Hematopoietic multipotent progenitor cell treated with erythropoietin and hydrocortisone succinate and interleukin-3 and kit ligand, for 4 days (in vitro differentiated cells): Measurements from ENCODE around the gene RSBN1L.
A peak's percentile ranks its signal among the peaks of the same experiment; 100 is the strongest.
"Not testable (repeated sequence)": the region's sequence is repeated elsewhere in the genome, so short reads cannot be mapped to it uniquely, and the experiment has no call there.

ENCODE experiments used
- DNase-seq: peaks from one replicate; pipeline ENCODE4 v3.0.0-alpha.2; 2015

RSBN1L gene

DNA sequence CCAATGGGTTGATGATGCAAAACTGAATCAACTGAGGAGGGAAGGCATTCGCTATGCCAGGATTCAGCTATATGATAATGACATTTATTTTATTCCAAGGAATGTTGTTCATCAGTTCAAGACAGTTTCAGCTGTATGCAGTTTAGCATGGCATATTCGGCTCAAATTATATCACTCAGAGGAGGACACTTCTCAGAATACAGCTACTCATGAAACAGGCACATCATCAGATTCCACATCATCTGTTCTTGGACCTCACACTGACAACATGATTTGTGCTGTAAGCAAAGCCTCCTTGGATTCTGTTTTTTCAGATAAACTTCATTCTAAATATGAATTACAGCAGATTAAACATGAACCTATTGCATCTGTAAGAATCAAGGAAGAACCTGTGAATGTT lies 82.3 kb downstream of the RSBN1L start:
- DNase-seq: no peak

- DNase-seq: no peak
Measured at GRCh38 chr7:77782383-77782782, 86.1 kb downstream of the RSBN1L start.

DNA sequence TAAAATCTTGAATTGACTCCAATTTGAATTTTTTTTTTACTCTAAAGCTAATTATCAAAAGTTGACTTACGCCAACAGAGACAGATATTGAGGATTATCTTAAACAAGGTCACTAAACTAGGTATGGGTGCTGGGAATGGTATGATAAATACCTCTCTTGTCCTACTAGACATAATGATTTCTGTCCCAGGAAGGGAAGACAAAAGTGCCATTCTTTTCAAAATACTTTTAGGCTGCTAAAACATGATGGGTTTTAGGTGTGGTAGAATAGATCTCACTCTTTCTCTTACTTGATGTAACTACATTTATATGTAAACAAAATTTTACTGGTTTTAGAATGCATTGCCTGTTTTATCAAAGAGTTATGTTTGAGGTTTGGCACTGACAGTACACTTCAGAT lies 86.9 kb downstream of the RSBN1L start:
- DNase-seq: peak; percentile 27

- DNase-seq: no peak
Measured at GRCh38 chr7:77783545-77783944, 87.3 kb downstream of the RSBN1L start.

DNA sequence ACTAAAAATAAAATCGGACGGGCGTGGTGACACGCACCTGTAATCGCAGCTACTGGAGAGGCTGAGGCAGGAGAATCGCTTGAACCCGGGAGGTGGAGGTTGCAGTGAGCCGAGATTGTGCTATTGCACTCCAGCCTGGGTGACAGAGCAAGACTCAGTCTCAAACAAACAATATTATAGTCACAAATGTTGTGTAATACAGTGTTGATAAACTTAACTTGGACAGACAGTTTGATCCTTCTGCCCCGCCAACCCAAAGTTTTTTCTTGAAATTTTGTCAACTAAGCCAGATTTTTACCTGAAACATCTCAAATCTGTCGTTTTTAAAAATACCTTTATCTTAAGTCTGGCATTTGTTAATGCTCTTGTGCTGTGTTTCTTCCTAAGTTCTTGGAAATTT lies 88.2 kb downstream of the RSBN1L start:
- not testable (repeated sequence) for DNase-seq

GRCh38 chr7:77786018-77786417 lies 89.8 kb downstream of the RSBN1L start:
- no peak for DNase-seq

GRCh38 chr7:77786741-77787140 lies 90.5 kb downstream of the RSBN1L start:
- DNase-seq: no peak

DNA sequence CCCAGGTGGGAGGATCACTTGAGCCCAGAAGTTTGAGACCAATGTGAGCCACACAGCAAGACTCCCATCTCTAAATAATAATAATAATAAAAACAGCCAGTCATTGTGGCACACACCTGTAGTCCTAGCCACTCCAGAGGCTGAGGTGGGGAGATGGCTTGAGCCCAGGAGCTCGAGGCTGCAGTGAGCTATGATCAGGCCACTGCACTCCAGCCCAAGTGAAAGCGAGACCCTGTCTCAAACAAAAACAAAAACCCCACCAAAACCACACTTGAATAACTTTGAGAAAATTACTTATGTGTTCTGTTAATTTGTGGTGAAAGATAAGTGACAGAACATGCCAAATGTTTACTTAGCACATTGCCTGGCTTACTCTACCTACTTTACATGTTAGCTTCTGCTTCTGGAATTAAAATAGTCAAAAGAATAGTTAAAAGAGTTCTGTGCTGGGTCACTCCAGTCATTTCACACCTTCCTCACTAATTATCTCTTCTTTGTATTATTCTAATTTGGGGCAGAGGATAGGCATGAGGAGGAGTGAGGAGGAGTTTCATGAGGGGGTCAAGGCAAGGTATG lies 92.2 kb downstream of the RSBN1L start:
- no peak for DNase-seq

GRCh38 chr7:77791336-77791735 lies 95.1 kb downstream of the RSBN1L start:
- no peak for DNase-seq

- DNase-seq: no peak
Measured at GRCh38 chr7:77791956-77792355, 95.7 kb downstream of the RSBN1L start.

- DNase-seq: no peak
Measured at GRCh38 chr7:77794000-77794399, 97.7 kb downstream of the RSBN1L start.

GRCh38 chr7:77796109-77796508 lies 99.8 kb downstream of the RSBN1L start:
- no peak for DNase-seq

GRCh38 chr7:77796960-77797359 lies 100.7 kb downstream of the RSBN1L start:
- no peak for DNase-seq

GRCh38 chr7:77797734-77798393 lies 101.6 kb downstream of the RSBN1L start:
- DNase-seq: no peak

DNA sequence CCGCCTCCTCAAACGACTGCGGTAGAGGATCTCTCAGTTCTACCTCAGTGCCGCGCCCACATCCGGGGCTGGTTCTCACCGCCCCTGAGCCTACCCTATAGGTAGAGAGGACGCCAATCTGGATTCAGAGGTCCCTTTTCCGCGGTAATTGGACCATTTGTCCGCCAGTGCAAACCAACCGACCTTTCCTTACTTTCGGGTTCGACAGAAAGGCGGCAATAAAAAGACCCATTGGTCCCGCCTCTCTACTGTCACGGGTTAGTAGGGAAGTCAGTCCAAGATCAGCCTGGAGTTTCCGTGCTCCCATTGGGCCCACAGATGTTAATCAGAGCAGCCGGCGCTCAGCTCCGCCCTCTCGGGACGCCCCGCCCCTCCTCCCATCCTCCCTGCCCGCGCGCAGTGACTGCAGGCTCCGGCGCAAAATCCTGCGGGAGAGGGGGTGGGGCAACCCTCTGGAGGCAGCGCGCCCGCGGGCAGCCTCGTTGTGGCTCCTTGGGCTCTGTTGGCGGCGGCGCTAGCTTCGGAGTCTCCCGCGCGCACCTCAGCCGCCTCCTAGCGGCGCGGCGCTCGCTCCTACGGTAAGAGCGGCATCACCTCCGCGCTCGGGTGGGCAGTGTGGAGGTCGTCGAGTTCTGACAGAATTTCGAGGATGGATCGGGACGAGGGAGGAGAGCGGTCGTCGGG lies 102.3 kb downstream of the RSBN1L start, which contains the start of the genes PHTF2 and TMEM60:
Gene PHTF2, plus strand, starts transcription at position 380 of the 684 bp plus-strand sequence.
Gene TMEM60, minus strand, starts transcription at position 41 of the 684 bp plus-strand sequence. CDS start 4,061 bp downstream, outside the sequence.
- peak; percentile 100 for DNase-seq

- peak; percentile 74 for DNase-seq
Measured at GRCh38 chr7:77799078-77799964, 103.1 kb downstream of the RSBN1L start.

DNA sequence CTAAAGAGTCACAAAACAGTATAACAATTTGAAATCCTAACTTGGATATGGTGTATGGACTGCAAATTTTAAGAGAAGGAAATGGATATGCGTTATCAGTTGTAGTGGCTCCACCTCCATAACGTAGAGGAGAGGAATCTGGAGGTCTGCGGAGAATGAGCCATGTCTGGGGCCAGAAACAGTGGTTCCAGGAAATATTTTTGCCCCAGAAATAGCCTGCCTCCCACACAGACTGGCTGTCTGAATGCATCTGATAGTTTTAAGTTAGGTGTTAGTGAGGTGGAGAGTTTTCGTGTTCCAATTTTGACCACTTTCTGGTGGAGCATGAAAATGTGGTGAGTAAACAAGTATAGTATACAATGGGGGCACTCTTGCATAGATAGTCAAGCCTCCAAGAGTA lies 103.9 kb downstream of the RSBN1L start:
- DNase-seq: peak; percentile 59

GRCh38 chr7:77800730-77801129 lies 104.5 kb downstream of the RSBN1L start:
- no peak for DNase-seq

GRCh38 chr7:77802557-77803405 lies 106.5 kb downstream of the RSBN1L start:
- DNase-seq: peak; percentile 65

- DNase-seq: no peak
Measured at GRCh38 chr7:77806425-77806824, 110.2 kb downstream of the RSBN1L start.

DNA sequence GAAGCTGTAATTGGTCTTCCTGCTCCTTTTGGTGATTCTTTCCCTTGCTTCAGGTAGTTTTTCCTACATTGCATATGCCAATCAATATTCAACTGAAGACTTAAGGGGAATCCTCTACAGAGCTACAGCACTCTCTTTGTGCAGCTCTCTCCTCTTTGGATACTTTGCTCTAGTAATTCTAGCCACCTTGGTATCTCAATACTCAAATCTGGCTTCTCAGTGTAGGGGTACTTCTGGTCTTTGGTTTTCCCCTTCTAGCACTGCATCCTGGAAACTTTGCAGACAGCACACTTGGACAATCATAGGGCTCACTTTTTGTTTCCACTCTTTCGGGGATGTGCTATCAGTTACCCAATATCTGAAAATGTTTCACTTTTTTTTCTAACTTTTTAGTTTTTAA lies 112.3 kb downstream of the RSBN1L start:
- no peak for DNase-seq
